ENCODE results near the gene ADCY9. TPM values are rescaled to one million over a fixed set of nuclear protein-coding genes. Genes with fewer than 3 reads are reported as not detected.

ADCY9 gene
- total and polyA plus RNA-seq, 2 experiments from 2014 or later, result 2.2 to 18.3 TPM

GRCh38 chr16:4075534-4075933 lies 40.7 kb downstream of the ADCY9 start:
- Histone ChIP-seq H4K20me1 (replicated peaks; ENCODE audit: insufficient read depth) (no peaks in the 10 kb centered on the region), H3K36me3 (ENCODE audit: insufficient read depth) (no peaks in the 10 kb centered on the region), H3K4me3 (no peak overlapping the region), H3K79me2 (replicated peaks; ENCODE audit: insufficient read depth) (peaks cover 4% of the 10 kb centered on the region; the same call in 1 of the 2 replicates), H3K27ac (ENCODE audit: low read depth) (no peak overlapping the region), H3K9me2 (ENCODE audit: insufficient read depth) (no peaks in the 10 kb centered on the region), H3K4me2 (no peak overlapping the region), H2AFZ (no peak overlapping the region), H3K4me1 (ENCODE audit: insufficient read depth) (peaks cover 3% of the 10 kb centered on the region; the same call in 1 of the 2 replicates), H3K27me3 (ENCODE audit: insufficient read depth) (no peaks in the 10 kb centered on the region), H3F3A (replicated peaks; ENCODE audit: low read depth) (0 out of 2 replicates have a peak, but pooled peaks cover 2% of the 10 kb centered on the region)
- Mint-ChIP-seq H3K36me3 (ENCODE audit: low read depth) (no peaks in the 10 kb centered on the region), H3K4me1 (peaks cover 5% of the 10 kb centered on the region), H3K4me3 (no peak overlapping the region), H3K9me3 (no peaks in the 10 kb centered on the region), H3K27me3 (ENCODE audit: insufficient read depth, low read depth, poor library complexity) (peaks cover 6% of the 10 kb centered on the region), H3K27ac (no peak overlapping the region)
- no peak for ATAC-seq
- DNase-seq (ENCODE audit: low spot score), result no peak
- TF ChIP-seq POLR2AphosphoS5 (IDR thresholded peaks at IDR 0.05; ENCODE audit: low read depth) (no peak), CTCF (conservative IDR thresholded peaks at IDR 0.05; ENCODE audit: low read depth in 2 of 2) (no peak), CREB1 (CRISPR knock-in tag; IDR thresholded peaks at IDR 0.05; ENCODE audit: low read depth) (no peak), EZH2 (IDR thresholded peaks at IDR 0.05; ENCODE audit: low read depth, unreplicated experiment) (no peak), ZNF462 (CRISPR knock-in tag; IDR thresholded peaks at IDR 0.05) (no peak), STAT1 (IDR thresholded peaks at IDR 0.05; ENCODE audit: unreplicated experiment) (no peak), ZNF114 (CRISPR knock-in tag; IDR thresholded peaks at IDR 0.05) (no peak), EZH2phosphoT487 (IDR thresholded peaks at IDR 0.05; ENCODE audit: unreplicated experiment) (no peak), ZNF331 (CRISPR knock-in tag; IDR thresholded peaks at IDR 0.05; ENCODE audit: low read depth) (no peak), ETS1 (IDR thresholded peaks at IDR 0.05) (no peak), NANOG (IDR thresholded peaks at IDR 0.05; ENCODE audit: borderline replicate concordance) (no peak), REST (IDR thresholded peaks at IDR 0.05; ENCODE audit: unreplicated experiment) (no peak), JUNB (IDR thresholded peaks at IDR 0.05; ENCODE audit: unreplicated experiment) (no peak)

Data from GM23338 (cell line).